Measurements from ENCODE around the gene PELI1.

PELI1 gene

GRCh38 chr2:64090264-64090663 is 54.0 kb downstream of the PELI1 start:
- no peak overlapping the region for H3K4me3 ChIP-seq (ENCODE audit: low read length, poor library complexity, severe bottlenecking)
- no peak overlapping the region for H3K4me2 ChIP-seq (ENCODE audit: low read depth, low read length, poor library complexity, severe bottlenecking)
- no peaks in the 10 kb centered on the region for H3K9me2 ChIP-seq (replicated peaks; ENCODE audit: low read depth, low read length)
- no peaks in the 10 kb centered on the region for H3K79me2 ChIP-seq (ENCODE audit: insufficient read depth, low read length)
- H3F3A ChIP-seq (ENCODE audit: low read depth) = no peaks in the 10 kb centered on the region
- H3K4me1 ChIP-seq (ENCODE audit: insufficient read depth, low read length, poor library complexity, severe bottlenecking) = no peaks in the 10 kb centered on the region
- H3K9ac ChIP-seq (ENCODE audit: low read depth, low read length, poor library complexity, severe bottlenecking) = no peak overlapping the region
- H2AFZ ChIP-seq (ENCODE audit: low read length) = no peak overlapping the region
- TF ChIP-seq CTCF (conservative IDR thresholded peaks at IDR 0.05; ENCODE audit: low read length) (no peak), EZH2phosphoT487 (IDR thresholded peaks at IDR 0.05; ENCODE audit: borderline replicate concordance) (no peak)
- H4K20me1 ChIP-seq (ENCODE audit: insufficient read depth, low read length, poor library complexity, severe bottlenecking) = no peaks in the 10 kb centered on the region
- H3K27me3 ChIP-seq (ENCODE audit: insufficient read depth, low read length, poor library complexity, severe bottlenecking) = no peaks in the 10 kb centered on the region
- H3K36me3 ChIP-seq (ENCODE audit: insufficient read depth, low read length) = peaks cover 13% of the 10 kb centered on the region; the same call in 1 of the 2 replicates
- H3K9me3 ChIP-seq (ENCODE audit: insufficient read depth, low read depth, low read length) = no peaks in the 10 kb centered on the region

GRCh38 chr2:64086347-64087082 is 57.7 kb downstream of the PELI1 start:
- H3K9ac ChIP-seq (ENCODE audit: low read depth, low read length, poor library complexity, severe bottlenecking) = no peak overlapping the region
- H3K4me1 ChIP-seq (ENCODE audit: insufficient read depth, low read length, poor library complexity, severe bottlenecking) = no peaks in the 10 kb centered on the region
- H3K27me3 ChIP-seq (ENCODE audit: insufficient read depth, low read length, poor library complexity, severe bottlenecking) = no peaks in the 10 kb centered on the region
- H3K36me3 ChIP-seq (ENCODE audit: insufficient read depth, low read length) = no peaks in the 10 kb centered on the region
- H3K4me2 ChIP-seq (ENCODE audit: low read depth, low read length, poor library complexity, severe bottlenecking) = no peak overlapping the region
- H4K20me1 ChIP-seq (ENCODE audit: insufficient read depth, low read length, poor library complexity, severe bottlenecking) = no peaks in the 10 kb centered on the region
- H3F3A ChIP-seq (ENCODE audit: low read depth) = no peaks in the 10 kb centered on the region
- no peak overlapping the region for H2AFZ ChIP-seq (ENCODE audit: low read length)
- TF ChIP-seq EZH2phosphoT487 (IDR thresholded peaks at IDR 0.05; ENCODE audit: borderline replicate concordance) = no peak
- TF ChIP-seq CTCF (conservative IDR thresholded peaks at IDR 0.05; ENCODE audit: low read length) = no peak
- H3K4me3 ChIP-seq (ENCODE audit: low read length, poor library complexity, severe bottlenecking) = no peak overlapping the region
- H3K9me3 ChIP-seq (ENCODE audit: insufficient read depth, low read depth, low read length) = no peaks in the 10 kb centered on the region
- no peaks in the 10 kb centered on the region for H3K9me2 ChIP-seq (replicated peaks; ENCODE audit: low read depth, low read length)
- no peaks in the 10 kb centered on the region for H3K79me2 ChIP-seq (ENCODE audit: insufficient read depth, low read length)

- H3K9me2 ChIP-seq (replicated peaks; ENCODE audit: low read depth, low read length) = no peaks in the 10 kb centered on the region
- TF ChIP-seq CTCF (conservative IDR thresholded peaks at IDR 0.05; ENCODE audit: low read length) = no peak
- TF ChIP-seq EZH2phosphoT487 (IDR thresholded peaks at IDR 0.05; ENCODE audit: borderline replicate concordance) = no peak
- H3K79me2 ChIP-seq (ENCODE audit: insufficient read depth, low read length) = no peaks in the 10 kb centered on the region
- H3K27me3 ChIP-seq (ENCODE audit: insufficient read depth, low read length, poor library complexity, severe bottlenecking) = no peaks in the 10 kb centered on the region
- H3K4me2 ChIP-seq (ENCODE audit: low read depth, low read length, poor library complexity, severe bottlenecking) = no peak overlapping the region
- H3K9me3 ChIP-seq (ENCODE audit: insufficient read depth, low read depth, low read length) = no peaks in the 10 kb centered on the region
- no peaks in the 10 kb centered on the region for H3K36me3 ChIP-seq (ENCODE audit: insufficient read depth, low read length)
- no peak overlapping the region for H3K9ac ChIP-seq (ENCODE audit: low read depth, low read length, poor library complexity, severe bottlenecking)
- no peaks in the 10 kb centered on the region for H3F3A ChIP-seq (ENCODE audit: low read depth)
- no peak overlapping the region for H2AFZ ChIP-seq (ENCODE audit: low read length)
- H4K20me1 ChIP-seq (ENCODE audit: insufficient read depth, low read length, poor library complexity, severe bottlenecking) = no peaks in the 10 kb centered on the region
- H3K4me3 ChIP-seq (ENCODE audit: low read length, poor library complexity, severe bottlenecking) = no peak overlapping the region
- no peaks in the 10 kb centered on the region for H3K4me1 ChIP-seq (ENCODE audit: insufficient read depth, low read length, poor library complexity, severe bottlenecking)
Observed at GRCh38 chr2:64085936-64086335, 58.3 kb downstream of the PELI1 start.
